Heart left ventricle (tissue), 13 donors: ENCODE measurements around the gene NSD2.

Experiments used
- CTCF ChIP-seq, 12 donors: fragments of 200-600 bp; sonication (generic) in 4 of 12; IDR thresholded peaks; one replicate each; pipeline versions ENCODE4 v1.5.0 to v1.8.0; 2018 to 2022; ENCODE audit warnings: antibody characterized with exemption in 12 of 12, mild to moderate bottlenecking in 5 of 12
- POLR2A ChIP-seq, 2 donors: fragments of 450-650 bp; IDR thresholded peaks; one replicate each; pipeline ENCODE4 v1.6.1; 2017; ENCODE audit warnings: antibody characterized with exemption in 2 of 2, mild to moderate bottlenecking in 2 of 2, moderate library complexity in 2 of 2
- donor health status: ischemic (EF 13 %, LVEDD 7.1; RV severe dilation, severe dysfunction).
- donor health status: DM: no; HTN: yes; CAD: no.
- donor health status: DM: no; HTN: no; CAD: no.
- donor health status: ischemic (EF 25% LVEDD 6.9; RV normal size, moderate dysfunction).
- donor health status: ischemic (EF 25% LVEDD 5.7; RV mildly dilated, moderate dysfunction).
- donor health status: ischemic (EF 35%, LVEDD 5.7; RV mildly dilated, moderate dysfunction).
- donor health status: nonischemic (EF 11% LVEDD 7.7; RV severe dilation, severe dysfunction).
- donor health status: DM: yes; HTN: yes; CAD: no.
- donor health status: PGD.
- donor health status: ischemic (EF 29% LVEDD 5.4; RV normal size, mild dysfunction).
- donor health status: nonischemic (EF 23%, LVEDD 6.1; RV moderate dilation, normal function).

- no peak for TF ChIP-seq POLR2A (IDR thresholded peaks at IDR 0.05)
- no peak for TF ChIP-seq CTCF (IDR thresholded peaks at IDR 0.05)
Measured at GRCh38 chr4:1950369-1950768, 79.2 kb downstream of the NSD2 start.
